SKM-1 (cell line): ENCODE results near the gene PHC2.

Experiments
- DNase-seq: peaks from one replicate; lab custom pipeline; 2025; ENCODE audit not compliant: unreplicated experiment; lab: John Stamatoyannopoulos, UW

Gene PHC2

GRCh38 chr1:33336580-33336979 is 94.3 kb downstream of the PHC2 start:
- DNase-seq, result no peak

GRCh38 chr1:33335020-33335419 is 95.9 kb downstream of the PHC2 start:
- DNase-seq, result peak; percentile 66

DNA sequence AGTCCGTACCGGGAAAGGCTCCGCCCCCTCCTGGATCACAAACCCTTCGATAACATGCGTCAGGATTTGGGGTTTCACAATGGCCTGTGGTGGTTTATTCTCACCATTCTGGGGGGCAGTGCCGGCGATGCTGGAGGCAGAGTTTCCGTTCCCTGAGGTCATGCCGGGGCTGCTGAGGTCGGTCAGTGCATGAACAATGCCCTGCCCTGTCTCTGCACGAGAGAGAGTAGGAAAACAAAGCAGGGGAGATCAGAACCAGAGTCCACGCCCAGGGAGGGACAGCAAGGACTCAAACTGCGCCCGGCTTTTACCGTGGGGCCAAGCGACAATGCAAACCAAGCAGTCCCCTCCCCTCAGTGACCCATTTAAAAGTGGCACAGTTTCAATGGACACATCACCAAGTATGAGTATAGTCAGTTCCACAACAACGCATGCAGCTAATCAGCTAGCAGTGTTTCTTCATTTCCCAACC is 96.8 kb downstream of the PHC2 start:
- DNase-seq, result no peak

DNA sequence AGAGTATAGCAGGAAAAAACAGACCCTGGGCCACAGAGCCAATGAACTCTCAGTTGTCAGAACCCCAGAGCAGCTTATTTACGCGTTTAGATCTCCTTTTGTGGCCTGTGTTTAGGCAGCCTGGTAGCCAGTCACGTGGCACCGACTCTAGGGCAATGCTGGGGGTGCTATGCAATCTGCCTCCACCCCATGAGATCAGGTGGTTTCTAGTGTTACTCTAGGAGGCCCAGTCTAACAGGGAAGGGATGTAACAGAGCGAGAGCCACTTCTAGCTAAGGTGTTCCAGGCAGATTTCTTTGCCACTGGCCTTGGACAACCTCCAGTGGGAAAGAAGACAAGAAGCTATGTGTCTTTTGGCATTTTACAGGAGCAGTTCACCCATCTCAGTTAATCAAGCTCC is 98.0 kb downstream of the PHC2 start:
- no peak for DNase-seq

DNA sequence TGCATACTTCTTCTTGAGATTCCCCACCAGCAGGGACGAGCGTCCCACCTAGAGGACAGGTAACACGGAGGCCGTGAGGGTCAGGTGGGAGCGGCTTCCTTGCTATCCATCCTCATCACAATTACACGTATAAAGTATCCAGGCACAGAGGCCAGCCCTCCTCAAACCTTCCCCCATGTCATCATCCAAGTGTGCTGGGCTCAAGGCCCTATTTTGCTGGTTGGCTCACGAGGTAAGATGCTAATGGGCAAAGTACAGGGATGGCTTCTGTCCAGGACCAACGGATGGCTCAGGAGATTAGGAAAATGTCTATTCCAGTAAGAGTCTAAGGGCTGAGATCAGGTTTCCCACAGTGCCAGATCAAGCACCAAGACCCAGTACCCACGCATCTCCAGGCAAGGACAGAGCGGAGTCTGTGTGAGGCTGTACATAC is 98.5 kb downstream of the PHC2 start:
- no peak for DNase-seq

DNA sequence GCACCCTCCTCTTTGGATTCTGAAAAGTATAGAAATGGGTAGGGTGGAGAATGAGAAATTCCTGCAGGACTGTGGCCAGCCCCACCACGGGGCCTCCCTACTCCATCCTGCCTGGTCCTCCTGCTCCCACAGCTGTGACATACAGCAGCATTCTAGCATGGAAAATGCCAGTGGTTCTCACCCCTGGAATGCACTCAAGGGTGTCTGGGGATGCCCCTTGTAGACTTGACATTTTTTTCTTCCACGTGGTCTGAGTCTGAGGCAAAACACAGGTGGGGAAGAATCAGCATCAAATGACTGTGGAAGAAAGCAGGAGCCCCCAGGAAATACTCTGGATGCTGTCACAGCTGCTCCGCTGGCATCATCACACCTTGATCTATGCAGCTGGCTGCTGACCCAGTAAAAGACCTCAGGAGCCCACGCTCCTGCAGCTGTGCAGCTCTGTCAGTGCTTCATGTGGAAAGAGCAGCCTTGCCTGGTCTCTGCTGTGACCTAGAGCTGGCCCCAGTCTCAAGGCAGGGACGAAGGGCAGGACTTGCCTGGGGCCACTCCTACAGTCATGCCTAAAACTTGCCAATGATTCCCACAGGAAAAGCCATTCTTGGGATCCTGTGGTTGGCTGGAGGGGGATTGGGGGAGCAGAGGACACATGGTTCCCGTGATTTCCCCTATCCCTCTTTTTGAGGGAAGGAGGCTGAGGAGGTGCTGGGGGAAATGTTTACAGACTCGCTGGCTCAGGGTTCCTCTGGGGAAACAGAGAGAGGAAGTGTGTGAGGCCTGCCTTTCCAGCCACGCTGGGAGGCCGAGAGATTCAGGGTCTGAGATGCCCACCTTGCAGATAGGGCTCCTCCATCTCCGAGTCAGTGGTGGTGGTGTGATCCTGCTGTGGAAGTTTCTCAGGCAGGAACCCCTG is 99.2 kb downstream of the PHC2 start:
- DNase-seq, result no peak

DNA sequence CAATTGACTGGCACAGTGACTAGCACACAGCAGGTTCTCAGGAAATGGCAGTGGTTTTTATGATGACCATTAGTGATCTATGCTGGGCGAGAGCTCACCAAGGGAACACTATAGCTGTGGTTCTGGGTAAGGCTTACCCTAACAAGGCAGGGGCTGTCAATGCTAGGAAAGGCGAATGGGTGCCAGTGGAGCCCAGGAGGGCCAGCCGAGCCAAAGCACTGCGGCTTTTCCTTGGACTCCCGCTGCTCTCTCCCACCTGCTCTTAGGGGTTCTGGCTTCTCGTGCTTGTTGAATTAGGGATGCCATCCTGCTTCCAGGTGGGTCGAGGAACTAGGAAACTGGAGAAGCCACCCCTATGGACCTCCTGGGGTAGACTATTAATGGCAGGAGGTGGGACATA is 100.0 kb downstream of the PHC2 start:
- no peak for DNase-seq

DNA sequence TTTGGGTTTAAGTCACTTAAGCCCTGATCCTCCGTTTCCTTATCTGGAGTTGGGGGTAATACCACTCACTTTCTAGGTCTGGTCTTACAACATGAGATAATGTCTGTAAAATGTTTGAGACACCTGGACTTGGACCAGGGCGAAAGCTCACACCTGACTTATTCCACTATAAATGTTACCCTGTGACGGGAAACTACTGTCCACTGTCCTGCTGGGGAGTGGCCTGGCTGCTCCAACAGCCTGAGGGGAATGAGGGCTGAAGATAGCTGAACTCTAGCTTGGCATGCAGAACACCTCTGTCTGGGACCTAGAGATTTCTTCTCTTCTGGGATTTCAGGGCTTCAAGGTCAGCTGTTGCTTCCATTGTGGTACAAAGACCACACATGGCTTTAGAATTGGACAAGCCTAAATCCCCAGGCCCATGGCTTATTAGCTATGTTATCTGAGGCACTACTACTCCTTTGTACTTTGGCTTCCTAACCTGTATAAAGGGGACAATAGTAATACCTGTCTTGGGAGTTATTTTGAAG is 100.5 kb downstream of the PHC2 start:
- no peak for DNase-seq

- no peak for DNase-seq
Measured at GRCh38 chr1:33329600-33330305, 101.1 kb downstream of the PHC2 start.

GRCh38 chr1:33328817-33329216 is 102.1 kb downstream of the PHC2 start:
- no peak for DNase-seq

DNA sequence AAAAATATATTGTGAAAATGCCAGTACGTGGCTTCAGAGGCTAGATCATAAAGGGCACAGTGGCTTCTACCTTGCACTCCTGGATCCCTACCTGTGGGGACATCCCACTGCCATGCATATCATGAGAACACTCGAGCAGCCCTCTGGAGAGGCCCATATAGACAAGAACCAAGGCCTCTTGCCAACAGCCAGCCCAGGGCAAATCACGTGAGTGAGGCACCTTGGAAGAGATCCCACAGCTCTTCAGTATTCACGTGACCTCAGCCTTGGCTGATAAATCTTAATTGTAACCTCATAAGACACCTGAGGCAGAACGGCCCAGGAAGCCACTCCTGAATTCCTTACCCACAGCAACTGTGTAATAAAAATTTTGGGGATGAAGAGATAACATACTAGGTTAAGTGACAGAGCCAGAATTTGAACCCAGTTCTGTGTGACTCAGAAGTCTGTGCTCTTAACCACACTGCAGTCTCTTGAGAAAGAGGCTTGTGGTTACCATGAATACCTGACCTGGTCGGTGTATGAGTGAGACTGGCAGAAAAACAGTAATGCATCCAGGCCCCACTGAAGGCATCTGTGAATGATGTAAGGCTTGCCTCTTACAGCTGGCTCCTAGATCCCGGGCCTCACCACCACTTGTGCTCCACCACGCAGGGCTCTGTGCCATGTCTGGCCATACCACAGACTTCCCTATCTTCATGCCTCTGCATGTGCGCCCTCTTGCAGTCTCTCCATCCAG is 103.1 kb downstream of the PHC2 start:
- peak; percentile 41 for DNase-seq

- peak; percentile 13 for DNase-seq
Measured at GRCh38 chr1:33326785-33327184, 104.1 kb downstream of the PHC2 start.

GRCh38 chr1:33324677-33325575 is 106.0 kb downstream of the PHC2 start:
- DNase-seq, result no peak

DNA sequence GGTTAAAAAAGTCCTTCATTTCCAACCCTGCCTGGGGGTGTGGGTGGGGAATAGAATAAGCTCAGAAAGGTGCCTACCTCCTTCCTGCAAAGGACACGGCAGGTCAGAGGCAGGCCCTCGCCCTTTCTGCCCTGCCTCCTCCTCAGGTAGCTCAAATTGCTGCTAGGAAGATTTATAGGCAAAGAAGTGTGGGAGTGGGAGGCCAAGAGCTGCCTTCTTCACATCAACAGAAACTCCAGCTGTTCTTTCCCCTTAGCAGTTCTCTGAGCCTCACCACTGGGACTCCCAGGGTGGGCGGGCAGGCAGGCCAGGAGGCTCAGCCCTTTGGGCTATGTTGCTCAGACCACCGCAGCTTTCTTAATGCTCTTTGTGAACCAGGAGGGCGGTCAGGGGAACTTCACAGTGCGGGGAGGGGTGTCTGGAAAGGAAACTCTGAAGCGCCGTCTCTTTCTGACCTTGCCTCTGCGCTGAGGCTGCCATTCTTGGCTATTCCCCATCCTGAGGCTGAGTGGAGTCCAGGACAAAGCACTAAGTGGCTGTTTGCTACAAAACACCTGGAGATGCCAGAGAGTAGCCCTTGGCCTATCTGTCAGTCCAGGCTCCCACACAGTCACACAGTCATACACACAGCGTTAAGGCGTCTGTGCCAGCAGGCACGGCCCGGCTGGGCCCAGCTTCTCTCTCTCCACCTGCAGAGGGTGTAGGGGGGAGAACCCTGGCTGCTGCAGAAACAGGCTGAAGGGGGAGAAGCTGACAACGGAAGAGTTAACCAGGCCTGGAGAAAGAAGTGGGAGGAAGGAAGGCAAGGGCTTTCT is 107.0 kb downstream of the PHC2 start:
- DNase-seq, result no peak

DNA sequence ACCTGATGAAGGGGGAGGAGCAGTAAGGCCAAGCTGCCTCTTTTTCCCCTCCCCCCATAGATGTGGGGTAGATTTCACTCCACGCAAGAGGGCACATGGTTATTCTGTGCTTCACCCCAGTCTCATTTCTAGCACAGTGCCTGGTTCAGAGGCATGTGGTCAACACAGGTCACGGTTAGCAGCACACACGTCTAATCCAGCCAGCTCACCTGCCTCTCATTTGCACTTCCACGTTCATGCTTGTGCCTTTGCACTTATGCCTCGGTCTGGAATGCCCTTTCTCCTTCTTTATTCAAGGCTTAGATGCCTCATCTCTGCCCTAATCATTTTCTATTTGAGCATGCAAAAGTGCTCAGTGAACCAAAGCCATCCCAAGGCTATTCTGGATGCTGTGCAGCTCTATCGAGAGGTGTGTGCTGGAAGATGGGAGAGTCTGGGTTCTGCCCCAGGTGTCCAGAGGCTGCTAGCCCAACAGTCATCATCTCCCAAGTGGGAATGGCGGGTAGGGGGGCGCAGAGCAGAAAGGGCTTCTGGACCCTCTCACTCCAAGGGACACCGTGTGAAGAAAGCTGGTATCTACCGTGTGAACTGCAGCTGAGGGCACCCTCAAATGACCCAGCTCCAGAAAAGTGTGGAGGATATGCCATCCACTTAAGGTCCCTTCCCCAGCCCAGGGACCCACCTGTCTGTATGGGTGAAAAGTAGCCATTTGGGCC is 107.9 kb downstream of the PHC2 start:
- no peak for DNase-seq

DNA sequence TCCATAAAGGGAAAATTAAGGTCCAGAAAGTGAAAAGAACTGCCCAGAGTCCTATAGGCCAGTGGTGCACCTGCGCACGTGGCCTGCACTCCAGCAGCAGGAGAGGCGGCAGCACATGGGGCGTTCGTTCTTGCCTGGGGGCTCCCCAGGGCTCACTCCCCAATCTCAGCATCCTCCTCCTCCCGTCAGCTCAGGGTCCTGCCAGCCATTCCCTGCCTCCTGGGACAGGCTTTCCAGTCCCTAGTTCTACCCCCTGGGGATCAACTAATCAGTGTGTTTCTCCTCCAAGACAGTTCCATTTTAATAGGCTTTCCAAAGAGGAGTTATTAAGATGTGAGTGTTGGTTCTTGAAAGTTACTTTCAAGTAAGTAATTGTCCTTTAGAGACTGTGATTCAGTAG is 108.8 kb downstream of the PHC2 start:
- no peak for DNase-seq

- no peak for DNase-seq
Measured at GRCh38 chr1:33321178-33321577, 109.7 kb downstream of the PHC2 start.

DNA sequence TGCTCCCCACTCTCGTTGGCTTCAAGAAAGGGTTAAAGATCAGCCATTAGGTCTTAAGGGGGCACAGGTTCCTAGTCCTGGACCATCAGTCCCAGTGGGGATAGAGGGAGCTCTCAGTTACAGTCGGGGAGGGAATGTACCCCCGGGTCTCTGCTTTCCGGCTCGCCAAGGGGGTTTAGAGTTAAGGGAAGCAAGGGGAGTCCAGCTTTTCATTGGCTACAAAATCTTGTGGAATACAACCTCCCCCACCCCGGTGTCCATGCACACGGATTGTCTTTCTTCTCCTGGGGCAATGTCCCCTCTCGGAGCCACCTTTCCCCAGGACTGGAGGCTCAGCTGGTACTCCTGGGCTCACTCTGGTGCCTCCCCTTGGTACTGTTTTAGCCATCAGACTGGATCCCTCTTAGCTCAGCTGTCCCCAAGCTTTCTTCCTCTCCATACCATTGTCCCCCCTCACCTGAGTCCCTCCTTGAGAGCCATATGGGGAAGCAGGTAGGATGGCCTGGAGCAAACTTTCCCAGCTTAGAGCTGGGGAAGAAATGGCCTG is 110.2 kb downstream of the PHC2 start, which contains the start of gene A3GALT2:
Gene A3GALT2, minus strand, starts transcription at position 480 of the 547 bp plus-strand sequence. Its CDS starts 0 bp downstream, at position 480.
- no peak for DNase-seq
